H1 (cell line): ENCODE measurements around the gene SEMA4C. TPM values are rescaled to one million over a fixed set of nuclear protein-coding genes. Genes with fewer than 3 reads are reported as not detected.
A peak's percentile ranks its signal among the peaks of the same experiment; 100 is the strongest.

Experiments used
- ATF2 ChIP-seq: IDR thresholded peaks from 2 replicates; pipeline ENCODE4 v1.6.1; 2012; ENCODE audit warnings: low read length, inconsistent platforms
- BACH1 ChIP-seq: IDR thresholded peaks from 2 replicates; pipeline ENCODE4 v1.6.1; 2012; ENCODE audit warnings: low read length, improper control_type of control experiment
- BCL11A ChIP-seq, 2 experiments: IDR thresholded peaks; one replicate each; pipeline ENCODE4 v1.6.1; 2011; ENCODE audit warnings: low read depth in 2 of 2, low read length in 2 of 2, mild to moderate bottlenecking in 2 of 2
- CBX8 ChIP-seq: fragments of 300-800, 300-1000 bp; sonication (generic); IDR thresholded peaks from 2 replicates; pipeline ENCODE4 v1.7.1; 2016; ENCODE audit warnings: low read depth, low read length, borderline replicate concordance
- CHD1 ChIP-seq: IDR thresholded peaks from 2 replicates; pipeline ENCODE4 v1.6.1; 2012; ENCODE audit warnings: low read depth, low read length, improper control_type of control experiment
- CREB1 ChIP-seq: IDR thresholded peaks from 2 replicates; pipeline ENCODE4 v1.6.1; 2012; ENCODE audit warnings: inconsistent platforms
- E2F6 ChIP-seq: IDR thresholded peaks from 2 replicates; pipeline ENCODE4 v1.6.1; 2012; ENCODE audit warnings: inconsistent platforms
- EGR1 ChIP-seq: IDR thresholded peaks from 2 replicates; pipeline ENCODE4 v1.6.1; 2011; ENCODE audit warnings: low read depth, low read length, borderline replicate concordance
- GTF2F1 ChIP-seq: IDR thresholded peaks from 2 replicates; pipeline ENCODE4 v1.6.1; 2012; ENCODE audit warnings: low read depth, low read length, improper control_type of control experiment, borderline replicate concordance
- KDM1A ChIP-seq: fragments of 200-600, 300-600 bp; sonication (generic); IDR thresholded peaks from 2 replicates; pipeline ENCODE4 v1.7.1; 2016; ENCODE audit warnings: mild to moderate bottlenecking, low read length, borderline replicate concordance
- KDM4A ChIP-seq: IDR thresholded peaks from one replicate; pipeline ENCODE4 v1.7.1; 2012; ENCODE audit warnings: low read depth, mild to moderate bottlenecking, moderate library complexity, low read length, inconsistent platforms; ENCODE audit not compliant: severe bottlenecking
- MAX ChIP-seq: IDR thresholded peaks from 2 replicates; pipeline ENCODE4 v1.6.1; 2012; ENCODE audit warnings: inconsistent platforms
- PHF8 ChIP-seq: fragments of 200-600 bp; sonication (generic); conservative IDR thresholded peaks from 2 replicates; pipeline ENCODE4 v1.7.1; 2012; ENCODE audit warnings: low read depth, mild to moderate bottlenecking, inconsistent platforms, low read length, moderate library complexity
- POLR2AphosphoS5 ChIP-seq: IDR thresholded peaks from 2 replicates; pipeline ENCODE4 v1.6.1; 2011; ENCODE audit warnings: low read depth, low read length
- RFX5 ChIP-seq: IDR thresholded peaks from 2 replicates; pipeline ENCODE4 v1.6.1; 2011; ENCODE audit warnings: low read depth, low read length, improper control_type of control experiment, borderline replicate concordance
- SP2 ChIP-seq: IDR thresholded peaks from 2 replicates; pipeline ENCODE4 v1.6.1; 2012; ENCODE audit warnings: mild to moderate bottlenecking, low read length, inconsistent platforms
- SP4 ChIP-seq: IDR thresholded peaks from 2 replicates; pipeline ENCODE4 v1.6.1; 2012; ENCODE audit warnings: low read length, inconsistent platforms
- TBP ChIP-seq: IDR thresholded peaks from 2 replicates; pipeline ENCODE4 v1.6.1; 2011; ENCODE audit warnings: low read depth, low read length, improper control_type of control experiment
- USF2 ChIP-seq: IDR thresholded peaks from 2 replicates; pipeline ENCODE4 v1.6.1; 2011; ENCODE audit warnings: low read length, improper control_type of control experiment
- ZNF274 ChIP-seq: IDR thresholded peaks from 2 replicates; pipeline ENCODE4 v1.7.0; 2012; ENCODE audit warnings: low read length, borderline replicate concordance; ENCODE audit errors: extremely low read depth
- polyA plus RNA-seq, 7 experiments: library from polyadenylated mRNA; depleted of rRNA in 3 of 7; stranded (reverse) in 5 of 7; unstranded in 2 of 7; fragments of >200 nt in 5 of 7; fragments of 200-250 nt in 2 of 7; gene quantifications; 1 replicate in 5 of 7; 2 replicates in 1 of 7; 4 replicates in 1 of 7; pipeline versions ENCODE4 v1.2.1 to v1.2.3, GENCODE V29; 2011 to 2013; ENCODE audit warnings: missing spikeins in 2 of 7, mixed read lengths in 2 of 7
- total RNA-seq: library from RNA; stranded (reverse); fragmentation: NEBNext Ultra II Directional; extraction: Animal tissue kit (Norgen Biotek cat#: 25700); gene quantifications from 2 replicates; pipeline ENCODE4 v1.2.1, GENCODE V29; 2021

The SEMA4C gene
- total and polyA plus RNA-seq, 2 of the 8 experiments (the other 6 are each of a cell fraction or from before 2014, with no cell fraction given): 47.5 to 67.3 TPM

GRCh38 chr2:96907115-96908041 is 37.5 kb upstream of the SEMA4C start (continued):
- TF ChIP-seq MAX: no peak
- no peak for TF ChIP-seq SP2
- TF ChIP-seq POLR2AphosphoS5: no peak
- TF ChIP-seq EGR1: no peak
- peak; percentile 36; the same call in 1 of the 2 replicates for TF ChIP-seq TBP
- no peak for TF ChIP-seq BACH1
- TF ChIP-seq PHF8: no peak
- TF ChIP-seq E2F6: peak; percentile 21; the same call in 1 of the 2 replicates
- no peak; the same call in 1 of the 2 replicates for TF ChIP-seq SP4
- no peak for TF ChIP-seq CBX8
- 0 out of 2 replicates have a peak, but pooled peaks have one; percentile 7 for TF ChIP-seq USF2
- no peak for TF ChIP-seq BCL11A (IDR thresholded peaks at IDR 0.05; ENCODE audit: low read depth in 2 of 2, low read length in 2 of 2)
- no peak for TF ChIP-seq GTF2F1
- TF ChIP-seq CREB1: peak; percentile 24; the same call in 1 of the 2 replicates
- TF ChIP-seq CHD1: no peak
- no peak for TF ChIP-seq KDM4A
- no peak for TF ChIP-seq ZNF274
- 0 out of 2 replicates have a peak, but pooled peaks have one; percentile 35 for TF ChIP-seq ATF2
- TF ChIP-seq RFX5: peak; percentile 41; the same call in 1 of the 2 replicates
- TF ChIP-seq KDM1A: no peak
